GM04503 (cell line): ENCODE measurements around the gene AHCYL1.

Experiments
- DNase-seq: peaks from one replicate; pipeline ENCODE4 v3.0.0-alpha.2; 2012; ENCODE audit warnings: low read depth

Gene AHCYL1

GRCh38 chr1:110062612-110063011 is 78.0 kb downstream of the AHCYL1 start:
- DNase-seq, result no peak

DNA sequence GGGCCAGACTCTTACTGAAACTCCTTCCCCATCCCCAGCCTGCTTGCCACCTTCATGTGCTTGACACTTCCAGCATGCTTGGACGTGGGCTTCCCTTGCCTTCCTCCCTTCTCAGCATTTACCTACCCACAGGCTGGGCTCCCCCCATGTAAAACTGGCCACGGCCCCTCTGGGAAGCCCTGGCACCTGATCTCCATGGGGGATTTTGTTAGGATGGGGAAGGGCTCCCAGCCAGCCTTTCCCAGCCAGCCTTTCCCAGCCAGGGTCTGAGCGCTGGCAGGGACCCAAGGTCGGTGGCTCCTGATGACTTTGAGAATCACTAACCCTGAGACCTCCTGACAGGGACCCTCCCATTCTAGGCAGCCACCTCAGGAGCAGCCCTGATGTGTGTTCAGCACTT is 79.2 kb downstream of the AHCYL1 start:
- no peak for DNase-seq

DNA sequence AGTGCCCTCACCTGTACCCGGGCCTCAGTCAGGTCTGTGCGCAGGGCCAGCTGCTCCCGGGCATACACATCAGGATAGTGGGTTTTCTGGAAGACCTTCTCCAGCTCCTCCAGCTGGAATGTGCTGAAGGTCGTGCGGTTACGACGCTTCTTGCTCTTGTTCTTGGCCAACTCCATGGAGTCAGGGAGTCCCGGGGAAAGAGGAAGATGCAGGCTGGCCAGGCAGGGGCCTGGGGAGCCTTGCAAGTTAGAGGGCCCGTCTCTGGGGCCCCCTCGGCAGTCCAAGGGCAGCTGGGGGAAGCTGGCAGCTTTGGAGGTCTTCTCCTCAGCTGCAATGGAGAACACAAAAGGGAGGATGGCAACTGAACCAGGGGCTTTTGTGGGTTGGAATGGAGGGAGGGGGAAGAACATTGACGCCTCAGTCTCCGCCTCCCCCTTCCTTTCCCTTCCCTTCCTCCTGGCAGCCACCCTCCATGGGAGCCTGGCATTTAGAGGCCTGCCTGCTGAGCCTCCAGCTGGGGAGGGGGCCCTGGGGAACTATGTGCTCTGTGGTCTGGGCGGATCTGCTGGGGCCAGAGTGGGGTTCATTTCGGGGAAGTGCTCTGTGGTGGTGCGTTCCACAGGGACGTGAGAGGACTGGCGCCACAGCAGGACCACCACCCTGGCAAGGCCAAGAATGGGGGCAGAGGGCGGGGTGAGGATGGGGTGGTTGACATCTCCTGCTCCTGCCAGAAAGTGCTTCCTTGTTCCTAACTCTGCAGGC is 80.2 kb downstream of the AHCYL1 start:
- DNase-seq, result no peak

GRCh38 chr1:110065841-110066240 is 81.3 kb downstream of the AHCYL1 start:
- no peak for DNase-seq

GRCh38 chr1:110067479-110067892 is 82.9 kb downstream of the AHCYL1 start:
- no peak for DNase-seq

DNA sequence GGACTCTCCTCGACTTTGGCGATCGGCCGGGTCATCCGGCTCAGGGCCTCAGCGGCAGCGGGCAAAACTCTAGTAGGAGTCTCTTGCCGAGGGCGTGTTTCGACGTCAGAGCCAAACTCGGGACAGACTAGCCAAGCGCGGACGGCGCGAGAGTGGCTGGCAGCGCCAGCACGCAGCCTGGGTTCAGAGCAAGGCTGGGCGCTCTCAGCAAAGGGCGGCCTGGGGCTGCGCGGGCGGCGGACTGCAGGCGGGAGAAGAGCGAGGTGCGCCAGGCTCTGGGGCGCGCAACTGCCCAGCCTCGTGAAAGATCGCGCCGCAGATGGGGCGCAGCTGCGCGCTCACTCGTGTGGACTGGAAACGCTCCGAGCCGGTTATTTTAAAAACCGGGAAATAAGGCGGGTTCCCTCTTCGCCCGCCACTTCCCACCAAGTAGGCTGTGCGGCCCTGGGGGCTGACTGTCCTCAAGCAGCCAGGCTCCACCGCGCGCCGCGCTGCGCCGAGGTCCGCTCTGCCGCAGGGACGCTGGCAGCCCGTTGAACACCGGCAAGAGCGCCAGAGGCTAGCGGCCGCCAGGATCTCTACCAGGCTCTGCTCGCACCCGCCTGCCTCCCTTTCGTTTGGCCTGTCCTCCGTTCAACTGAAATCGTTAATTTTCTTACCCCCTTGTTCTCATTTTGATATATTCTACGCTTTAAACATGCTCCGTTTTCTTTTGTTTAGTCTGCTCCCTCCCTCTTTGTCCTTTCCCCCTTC is 83.5 kb downstream of the AHCYL1 start:
- no peak for DNase-seq

GRCh38 chr1:110068646-110069403 is 84.3 kb downstream of the AHCYL1 start:
- DNase-seq, result no peak

DNA sequence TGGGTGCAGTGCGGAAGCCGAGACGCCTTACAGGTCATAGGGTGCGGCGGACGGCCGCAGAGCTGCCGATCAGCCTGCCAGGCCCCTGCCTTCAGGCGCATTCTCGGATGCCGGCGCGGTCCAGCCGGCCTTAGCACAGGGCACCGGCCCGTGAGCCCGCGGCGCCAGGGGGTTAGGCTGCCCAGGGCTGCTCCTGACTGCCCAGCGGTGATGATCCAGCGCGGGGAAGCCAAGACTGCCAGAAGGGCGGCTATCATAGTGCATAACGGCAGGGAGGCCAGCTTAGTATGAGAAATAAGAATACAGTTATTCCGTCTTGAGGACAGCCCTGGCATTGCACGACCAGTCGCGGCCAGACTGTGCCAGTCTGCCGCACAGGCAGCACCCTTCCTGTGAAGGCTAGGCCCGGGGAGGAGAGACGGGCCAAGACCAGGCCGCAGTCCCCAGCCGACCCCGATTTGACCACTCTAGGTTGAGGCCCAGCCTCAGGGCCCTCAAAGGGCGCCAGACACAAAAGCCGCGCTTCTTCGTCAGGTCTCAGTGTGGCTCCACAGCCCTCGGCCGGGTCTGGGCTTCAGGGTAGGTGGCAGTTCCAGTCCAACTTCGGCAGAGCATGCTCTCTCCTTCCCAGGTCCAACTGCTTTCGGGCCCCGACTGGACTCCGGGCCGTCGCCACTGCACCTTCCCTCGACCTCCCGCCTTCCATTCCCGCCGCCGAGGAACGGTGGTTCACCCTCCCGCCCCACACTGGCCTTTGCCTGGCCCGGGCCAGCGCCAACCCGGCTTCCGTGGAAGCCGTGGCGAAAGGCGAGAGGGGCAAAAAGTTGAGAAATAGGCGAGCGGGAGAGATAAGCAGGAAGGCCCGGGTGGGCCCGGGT is 85.1 kb downstream of the AHCYL1 start:
- no peak for DNase-seq

DNA sequence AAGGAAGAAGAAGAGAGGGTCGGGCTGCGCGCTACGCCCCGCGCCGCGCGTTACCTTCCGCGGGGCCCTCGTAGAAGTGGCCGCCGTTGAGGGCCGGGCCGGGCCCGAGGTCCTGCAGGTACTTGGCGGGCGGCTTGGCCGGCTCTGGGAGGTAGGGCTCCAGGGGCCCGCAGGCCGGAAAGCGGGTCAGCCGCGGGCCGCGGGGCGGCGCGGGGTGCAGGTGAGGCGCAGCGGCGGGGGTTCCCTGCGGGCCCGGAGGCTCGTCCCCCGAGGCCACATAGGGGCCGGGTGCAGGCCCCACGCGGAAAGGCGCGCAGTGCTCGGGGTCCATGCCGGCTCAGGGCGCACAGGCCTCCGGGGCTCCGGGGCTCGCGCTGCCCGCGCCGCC is 85.7 kb downstream of the AHCYL1 start:
- no peak for DNase-seq

- no peak for DNase-seq
Measured at GRCh38 chr1:110070671-110071242, 86.2 kb downstream of the AHCYL1 start, which contains the start of gene ALX3. TSS of gene ALX3 (minus strand) at chr1:110070672. CDS start at chr1:110070612, 60 bp downstream.
